Smooth muscle cell (in vitro differentiated cells): ENCODE data around the gene CNOT3. TPM values are rescaled to one million over a fixed set of nuclear protein-coding genes. Genes with fewer than 3 reads are reported as not detected.

Experiments used
- DNase-seq: peaks from one replicate; lab custom pipeline; 2025; ENCODE audit not compliant: unreplicated experiment; lab: John Stamatoyannopoulos, UW
- H2AFZ ChIP-seq: fragments of 200-600 bp; sonication (generic); 2 replicates; pipeline ENCODE4 v1.6.0; 2016; ENCODE audit warnings: antibody characterized with exemption, low read depth, mild to moderate bottlenecking
- H3F3A ChIP-seq: fragments of 200-600 bp; sonication (generic); 2 replicates; pipeline ENCODE4 v1.6.0; 2017; ENCODE audit warnings: antibody characterized with exemption, low read depth
- H3K27ac ChIP-seq: fragments of 200-600 bp; sonication (generic); 2 replicates; pipeline ENCODE4 v1.5.1; 2016; ENCODE audit warnings: low read depth, mild to moderate bottlenecking
- H3K27me3 ChIP-seq: fragments of 200-600 bp; sonication (generic); 2 replicates; pipeline ENCODE4 v1.6.1; 2016; ENCODE audit warnings: low read depth, mild to moderate bottlenecking
- H3K36me3 ChIP-seq: fragments of 200-600 bp; sonication (generic); 2 replicates; pipeline ENCODE4 v1.5.1; 2016; ENCODE audit warnings: low read depth
- H3K4me1 ChIP-seq: fragments of 200-600 bp; sonication (generic); 2 replicates; pipeline ENCODE4 v1.5.1; 2016; ENCODE audit warnings: low read depth
- H3K4me2 ChIP-seq: fragments of 200-600 bp; sonication (generic); 2 replicates; pipeline ENCODE4 v1.6.0; 2016; ENCODE audit warnings: mild to moderate bottlenecking
- H3K4me3 ChIP-seq: fragments of 200-600 bp; sonication (generic); 2 replicates; pipeline ENCODE4 v1.5.1; 2016; ENCODE audit warnings: mild to moderate bottlenecking
- H3K79me2 ChIP-seq: fragments of 200-600 bp; sonication (generic); 2 replicates; pipeline ENCODE4 v1.6.0; 2016; ENCODE audit warnings: low read depth, mild to moderate bottlenecking
- H3K9ac ChIP-seq: fragments of 200-600 bp; sonication (generic); 2 replicates; pipeline ENCODE4 v1.6.0; 2016; ENCODE audit warnings: low read depth
- H3K9me3 ChIP-seq: fragments of 200-600 bp; sonication (generic); replicated peaks from 2 replicates; pipeline ENCODE4 v1.5.1; 2016; ENCODE audit warnings: low read depth
- H4K20me1 ChIP-seq: fragments of 200-600 bp; sonication (generic); 2 replicates; pipeline ENCODE4 v1.6.0; 2016; ENCODE audit warnings: low read depth
- CTCF ChIP-seq: fragments of 200-600 bp; sonication (generic); IDR thresholded peaks from 2 replicates; pipeline ENCODE4 v1.5.1; 2017; ENCODE audit warnings: borderline replicate concordance, mild to moderate bottlenecking, antibody characterized with exemption; ENCODE audit not compliant: insufficient read depth, poor library complexity, severe bottlenecking
- WGBS: methylation state at CpG from one replicate; pipeline ENCODE4 v1.1.7; 2016; ENCODE audit warnings: low lambda C conversion rate; 5-methylcytosine and 5-hydroxymethylcytosine counted together
- polyA plus RNA-seq: library from polyadenylated mRNA; unstranded; fragments of >200 nt; fragmentation: Nextera tagmentation; extraction: Ambion mirVana; gene quantifications from 2 replicates; pipeline ENCODE4 v1.2.1, GENCODE V29; 2016
- total RNA-seq: library from RNA; depleted of rRNA; stranded (reverse); fragments of >200 nt; gene quantifications from 2 replicates; pipeline ENCODE4 v1.2.3, GENCODE V29; 2014

CNOT3 gene
- total and polyA plus RNA-seq, 2 experiments from 2014 or later = 12.4 to 31.4 TPM

GRCh38 chr19:54145541-54146158 lies 8.1 kb downstream of the CNOT3 start:
- no peaks in the 10 kb centered on the region for H3K4me1 ChIP-seq
- no peak overlapping the region for H2AFZ ChIP-seq
- no peaks in the 10 kb centered on the region for H3K9me3 ChIP-seq
- no peak overlapping the region for H3K4me3 ChIP-seq
- 98% methylated on average over 28 of the region's 28 CpGs for WGBS
- no peak overlapping the region for H3K27ac ChIP-seq
- no peak for TF ChIP-seq CTCF
- no peak for DNase-seq
- no peaks in the 10 kb centered on the region for H3F3A ChIP-seq
- H3K27me3 ChIP-seq = no peaks in the 10 kb centered on the region
- H3K9ac ChIP-seq = no peak overlapping the region
- H3K79me2 ChIP-seq = peaks cover 18% of the 10 kb centered on the region
- H3K4me2 ChIP-seq = no peak overlapping the region
- peaks cover 37% of the 10 kb centered on the region for H4K20me1 ChIP-seq
- no peaks in the 10 kb centered on the region for H3K36me3 ChIP-seq

GRCh38 chr19:54147676-54148075 lies 10.1 kb downstream of the CNOT3 start:
- Histone ChIP-seq H3K27me3 (no peaks in the 10 kb centered on the region), H4K20me1 (peaks cover 17% of the 10 kb centered on the region), H3K4me1 (no peaks in the 10 kb centered on the region), H3K9ac (no peak overlapping the region), H3K27ac (no peak overlapping the region), H3K4me2 (no peak overlapping the region), H3K79me2 (peaks cover under 1% of the 10 kb centered on the region), H3K9me3 (no peaks in the 10 kb centered on the region), H3F3A (no peaks in the 10 kb centered on the region), H3K36me3 (no peaks in the 10 kb centered on the region), H3K4me3 (no peak overlapping the region), H2AFZ (no peak overlapping the region)
- no peak for DNase-seq
- TF ChIP-seq CTCF = no peak
- 65% methylated on average over 3 of the region's 3 CpGs for WGBS

- Histone ChIP-seq H3K36me3 (no peaks in the 10 kb centered on the region), H3K9ac (no peak overlapping the region), H3F3A (no peaks in the 10 kb centered on the region), H2AFZ (no peak overlapping the region), H3K27ac (no peak overlapping the region), H3K4me3 (no peak overlapping the region), H3K79me2 (no peaks in the 10 kb centered on the region), H3K4me2 (no peak overlapping the region), H3K27me3 (no peaks in the 10 kb centered on the region), H4K20me1 (peaks cover 13% of the 10 kb centered on the region), H3K4me1 (no peaks in the 10 kb centered on the region), H3K9me3 (no peaks in the 10 kb centered on the region)
- 91% methylated on average over 6 of the region's 19 CpGs for WGBS
- no peak for TF ChIP-seq CTCF
- no peak for DNase-seq
Measured at GRCh38 chr19:54148158-54148557, 10.6 kb downstream of the CNOT3 start.
